Endodermal cell (in vitro differentiated cells): ENCODE measurements around the gene COL21A1. TPM values are rescaled to one million over a fixed set of nuclear protein-coding genes. Genes with fewer than 3 reads are reported as not detected.

Experiments used
- DNase-seq: peaks from one replicate; pipeline ENCODE4 v3.0.0-alpha.2; 2017
- H3K27ac ChIP-seq: 2 replicates; pipeline ENCODE4 v1.5.1; 2013; ENCODE audit warnings: mild to moderate bottlenecking, low read depth, low read length, moderate library complexity
- H3K27me3 ChIP-seq: 2 replicates; pipeline ENCODE4 v1.6.1; 2013; ENCODE audit warnings: mild to moderate bottlenecking, low read length, moderate library complexity; ENCODE audit not compliant: insufficient read depth, control insufficient read depth, poor library complexity, severe bottlenecking
- H3K36me3 ChIP-seq: 2 replicates; pipeline ENCODE4 v1.7.0; 2013; ENCODE audit warnings: mild to moderate bottlenecking, low read length, moderate library complexity; ENCODE audit not compliant: control insufficient read depth, insufficient read depth
- H3K4me1 ChIP-seq: one replicate; pipeline ENCODE4 v1.7.0; 2013; ENCODE audit warnings: low read length; ENCODE audit not compliant: control insufficient read depth, insufficient read depth
- H3K4me3 ChIP-seq: 2 replicates; pipeline ENCODE4 v1.5.1; 2013; ENCODE audit warnings: mild to moderate bottlenecking, low read length, moderate library complexity
- H3K9ac ChIP-seq: 2 replicates; pipeline ENCODE4 v1.6.1; 2013; ENCODE audit warnings: mild to moderate bottlenecking, low read length, moderate library complexity; ENCODE audit not compliant: poor library complexity, severe bottlenecking; ENCODE audit errors: extremely low read depth
- H3K9me3 ChIP-seq: 2 replicates; pipeline ENCODE4 v1.6.1; 2013; ENCODE audit warnings: mild to moderate bottlenecking, low read length, moderate library complexity; ENCODE audit not compliant: control insufficient read depth
- H3K27ac Mint-ChIP-seq: 2 replicates; pipeline ENCODE4 v1.8.0; 2020; ENCODE audit warnings: mixed read lengths
- H3K27me3 Mint-ChIP-seq: 2 replicates; pipeline ENCODE4 v1.8.0; 2021; ENCODE audit warnings: mild to moderate bottlenecking, mixed read lengths; ENCODE audit not compliant: insufficient read depth
- H3K36me3 Mint-ChIP-seq: 2 replicates; pipeline ENCODE4 v1.8.0; 2020; ENCODE audit warnings: low read depth, mixed read lengths
- H3K4me1 Mint-ChIP-seq: 2 replicates; pipeline ENCODE4 v1.8.0; 2020; ENCODE audit warnings: mixed read lengths
- H3K4me3 Mint-ChIP-seq: 2 replicates; pipeline ENCODE4 v1.8.0; 2020; ENCODE audit warnings: mild to moderate bottlenecking, moderate library complexity, mixed read lengths
- H3K9me3 Mint-ChIP-seq: 2 replicates; pipeline ENCODE4 v1.8.0; 2020; ENCODE audit warnings: mild to moderate bottlenecking, mixed read lengths
- WGBS, 2 experiments: methylation state at CpG; one replicate each; pipeline versions ENCODE4 v1.1.5 to v1.1.7; 2013; ENCODE audit warnings: missing lambda C conversion rate in 2 of 2, mixed read lengths in 1 of 2; ENCODE audit not compliant: insufficient coverage in 1 of 2, insufficient read length in 1 of 2; 5-methylcytosine and 5-hydroxymethylcytosine counted together
- total RNA-seq, 2 donors: library from RNA; stranded (reverse); fragmentation: NEBNext Ultra II Directional in 1 of 2; extraction: Animal tissue kit (Norgen Biotek cat#: 25700) in 1 of 2; gene quantifications; 2 replicates in 1 of 2; 3 replicates in 1 of 2; pipeline ENCODE4 v1.2.1, GENCODE V29; 2021
- TF ChIP-seq, protein P1 (sequence below): fragments of 200-600 bp; sonication (generic); conservative IDR thresholded peaks from 2 replicates; pipeline ENCODE4 v1.5.0; 2021; ENCODE audit warnings: antibody characterized with exemption, mild to moderate bottlenecking

COL21A1 gene
- total RNA-seq, 2 donors from 2014 or later: 0.71 to 1.9 TPM

DNA sequence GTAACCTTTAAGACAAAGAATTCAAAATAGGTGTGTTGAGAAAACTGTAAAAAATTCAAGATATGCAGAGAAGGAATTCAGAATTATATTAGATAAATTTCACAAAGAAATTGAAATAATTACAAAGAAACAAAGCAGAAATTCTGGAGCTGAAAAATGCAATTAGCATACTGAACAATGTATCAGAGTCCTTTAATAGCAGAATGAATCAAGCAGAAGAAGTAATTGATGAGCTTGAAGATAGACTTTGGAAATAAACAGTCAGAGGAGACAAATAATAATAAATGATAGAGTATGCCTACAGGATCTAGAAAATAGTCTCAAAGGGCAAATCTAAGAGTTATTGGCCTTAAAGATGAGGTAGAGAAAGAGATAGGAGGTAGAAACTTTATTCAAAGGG is 131.7 kb downstream of the COL21A1 start:
- Histone ChIP-seq H3K36me3 (no peaks in the 10 kb centered on the region), H3K4me3 (no peak overlapping the region), H3K27me3 (no peaks in the 10 kb centered on the region), H3K9me3 (peaks cover 7% of the 10 kb centered on the region), H3K9ac (no peak overlapping the region), H3K27ac (no peak overlapping the region), H3K4me1 (no peaks in the 10 kb centered on the region)
- Mint-ChIP-seq H3K36me3 (no peaks in the 10 kb centered on the region), H3K4me3 (no peak overlapping the region), H3K27ac (no peak overlapping the region), H3K4me1 (no peaks in the 10 kb centered on the region), H3K9me3 (peaks cover 2% of the 10 kb centered on the region), H3K27me3 (no peaks in the 10 kb centered on the region)
- TF ChIP-seq, protein P1, sequence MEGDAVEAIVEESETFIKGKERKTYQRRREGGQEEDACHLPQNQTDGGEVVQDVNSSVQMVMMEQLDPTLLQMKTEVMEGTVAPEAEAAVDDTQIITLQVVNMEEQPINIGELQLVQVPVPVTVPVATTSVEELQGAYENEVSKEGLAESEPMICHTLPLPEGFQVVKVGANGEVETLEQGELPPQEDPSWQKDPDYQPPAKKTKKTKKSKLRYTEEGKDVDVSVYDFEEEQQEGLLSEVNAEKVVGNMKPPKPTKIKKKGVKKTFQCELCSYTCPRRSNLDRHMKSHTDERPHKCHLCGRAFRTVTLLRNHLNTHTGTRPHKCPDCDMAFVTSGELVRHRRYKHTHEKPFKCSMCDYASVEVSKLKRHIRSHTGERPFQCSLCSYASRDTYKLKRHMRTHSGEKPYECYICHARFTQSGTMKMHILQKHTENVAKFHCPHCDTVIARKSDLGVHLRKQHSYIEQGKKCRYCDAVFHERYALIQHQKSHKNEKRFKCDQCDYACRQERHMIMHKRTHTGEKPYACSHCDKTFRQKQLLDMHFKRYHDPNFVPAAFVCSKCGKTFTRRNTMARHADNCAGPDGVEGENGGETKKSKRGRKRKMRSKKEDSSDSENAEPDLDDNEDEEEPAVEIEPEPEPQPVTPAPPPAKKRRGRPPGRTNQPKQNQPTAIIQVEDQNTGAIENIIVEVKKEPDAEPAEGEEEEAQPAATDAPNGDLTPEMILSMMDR: no peak
- DNase-seq: no peak

DNA sequence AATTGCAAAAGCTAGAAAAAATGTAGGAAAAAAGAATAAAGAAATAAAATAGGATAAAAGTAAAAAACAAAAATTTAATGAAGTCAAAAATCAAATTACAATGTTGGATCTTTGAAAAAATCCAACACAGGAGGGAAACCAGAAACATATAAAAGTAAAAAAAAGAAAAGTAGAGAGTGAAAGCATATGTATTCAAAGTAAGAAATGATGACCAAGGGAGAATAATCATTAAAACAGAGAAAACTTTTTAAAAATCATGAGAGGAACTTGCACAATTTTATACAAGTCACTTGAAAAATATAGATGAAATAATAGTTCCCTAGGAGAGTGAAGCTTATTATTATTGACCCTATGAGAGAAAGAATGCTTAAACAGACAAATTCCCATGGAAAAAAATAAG is 138.2 kb downstream of the COL21A1 start:
- DNase-seq: no peak
- no peaks in the 10 kb centered on the region for H3K36me3 Mint-ChIP-seq
- H3K4me3 Mint-ChIP-seq: no peak overlapping the region
- no peaks in the 10 kb centered on the region for H3K27me3 Mint-ChIP-seq
- no peaks in the 10 kb centered on the region for H3K9me3 ChIP-seq
- TF ChIP-seq, protein P1: no peak
- no peak overlapping the region for H3K9ac ChIP-seq
- H3K27me3 ChIP-seq: no peaks in the 10 kb centered on the region
- no peak overlapping the region for H3K27ac ChIP-seq
- peaks cover under 1% of the 10 kb centered on the region for H3K9me3 Mint-ChIP-seq
- H3K36me3 ChIP-seq: no peaks in the 10 kb centered on the region
- H3K4me1 Mint-ChIP-seq: no peaks in the 10 kb centered on the region
- H3K4me1 ChIP-seq: no peaks in the 10 kb centered on the region
- H3K27ac Mint-ChIP-seq: no peak overlapping the region
- no peak overlapping the region for H3K4me3 ChIP-seq

DNA sequence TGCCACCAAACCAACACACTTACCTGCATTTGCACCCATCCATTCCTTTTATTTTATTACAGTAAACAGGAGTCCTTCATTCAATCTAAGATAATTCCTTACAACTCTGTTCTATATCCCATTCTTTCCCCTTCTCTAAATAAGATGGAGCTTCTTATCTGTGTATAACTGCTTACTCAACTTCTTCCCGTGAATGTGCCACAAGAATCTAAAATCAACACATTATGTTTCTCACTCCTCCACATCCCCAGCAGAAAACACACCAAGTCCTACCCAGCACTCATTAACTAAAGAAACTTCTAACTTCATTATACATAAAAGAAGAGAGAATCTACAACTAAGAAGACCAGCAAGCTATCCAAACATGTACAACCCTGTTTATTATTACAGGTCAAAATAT is 141.1 kb downstream of the COL21A1 start:
- H3K9ac ChIP-seq: no peak overlapping the region
- TF ChIP-seq, protein P1: no peak
- H3K27ac ChIP-seq: no peak overlapping the region
- DNase-seq: no peak
- no peaks in the 10 kb centered on the region for H3K4me1 ChIP-seq
- Mint-ChIP-seq H3K27ac (no peak overlapping the region), H3K4me1 (no peaks in the 10 kb centered on the region), H3K36me3 (no peaks in the 10 kb centered on the region), H3K27me3 (no peaks in the 10 kb centered on the region), H3K9me3 (no peaks in the 10 kb centered on the region), H3K4me3 (no peak overlapping the region)
- no peaks in the 10 kb centered on the region for H3K36me3 ChIP-seq
- no peaks in the 10 kb centered on the region for H3K9me3 ChIP-seq
- 86 to 89% methylated on average over 1 of the region's 1 CpG for WGBS, 2 experiments
- no peak overlapping the region for H3K4me3 ChIP-seq
- no peaks in the 10 kb centered on the region for H3K27me3 ChIP-seq
